ENCODE measurements around the gene PRR15L. TPM values are rescaled to one million over a fixed set of nuclear protein-coding genes. Genes with fewer than 3 reads are reported as not detected.

The PRR15L gene
- total RNA-seq, 1 donor from 2014 or later, result not detected

DNA sequence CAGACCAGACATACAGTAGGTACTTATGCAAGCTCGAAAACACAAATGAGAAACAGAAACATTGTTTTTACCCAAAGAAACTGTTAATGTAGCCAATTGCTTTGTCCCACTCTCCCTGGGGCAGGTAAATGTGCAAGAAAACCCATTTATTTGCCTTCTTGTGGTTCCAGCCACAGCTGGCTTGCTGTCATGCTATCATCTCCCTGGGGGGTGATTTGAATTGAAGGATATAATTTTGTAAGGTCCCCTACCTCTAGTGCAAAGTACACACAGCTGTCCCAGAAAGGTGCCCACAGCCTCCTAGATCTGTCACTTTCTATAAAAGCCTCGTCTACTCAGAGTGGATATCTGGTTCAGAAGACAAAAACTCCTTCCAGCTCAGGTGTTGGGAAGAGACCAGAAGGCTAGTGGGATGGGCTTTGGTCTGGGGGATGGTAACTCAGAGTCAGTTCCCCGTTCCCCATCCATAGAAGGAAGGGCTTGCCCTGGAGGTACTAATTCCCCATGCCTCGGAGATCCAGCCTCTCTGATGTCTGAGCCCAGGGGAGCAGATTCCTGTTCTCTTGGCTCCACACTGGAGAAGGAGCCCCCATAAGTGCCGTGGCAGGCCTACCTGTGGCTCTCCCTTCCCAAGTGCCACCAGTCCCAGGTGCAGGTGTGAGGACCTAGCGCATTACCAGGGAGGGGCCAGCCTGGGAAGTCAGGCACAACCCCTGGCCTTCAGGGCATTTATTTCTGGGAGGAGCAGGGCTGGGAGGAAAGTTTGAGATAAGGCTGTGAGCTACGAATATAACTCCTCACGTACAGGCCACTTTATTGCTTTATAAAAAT is 2.4 kb upstream of the PRR15L start:
- TF ChIP-seq, protein P1, sequence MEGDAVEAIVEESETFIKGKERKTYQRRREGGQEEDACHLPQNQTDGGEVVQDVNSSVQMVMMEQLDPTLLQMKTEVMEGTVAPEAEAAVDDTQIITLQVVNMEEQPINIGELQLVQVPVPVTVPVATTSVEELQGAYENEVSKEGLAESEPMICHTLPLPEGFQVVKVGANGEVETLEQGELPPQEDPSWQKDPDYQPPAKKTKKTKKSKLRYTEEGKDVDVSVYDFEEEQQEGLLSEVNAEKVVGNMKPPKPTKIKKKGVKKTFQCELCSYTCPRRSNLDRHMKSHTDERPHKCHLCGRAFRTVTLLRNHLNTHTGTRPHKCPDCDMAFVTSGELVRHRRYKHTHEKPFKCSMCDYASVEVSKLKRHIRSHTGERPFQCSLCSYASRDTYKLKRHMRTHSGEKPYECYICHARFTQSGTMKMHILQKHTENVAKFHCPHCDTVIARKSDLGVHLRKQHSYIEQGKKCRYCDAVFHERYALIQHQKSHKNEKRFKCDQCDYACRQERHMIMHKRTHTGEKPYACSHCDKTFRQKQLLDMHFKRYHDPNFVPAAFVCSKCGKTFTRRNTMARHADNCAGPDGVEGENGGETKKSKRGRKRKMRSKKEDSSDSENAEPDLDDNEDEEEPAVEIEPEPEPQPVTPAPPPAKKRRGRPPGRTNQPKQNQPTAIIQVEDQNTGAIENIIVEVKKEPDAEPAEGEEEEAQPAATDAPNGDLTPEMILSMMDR (IDR thresholded peaks at IDR 0.05), result no peak
- Mint-ChIP-seq H3K27me3 (ENCODE audit: low read depth) (no peaks in the 10 kb centered on the region), H3K9me3 (ENCODE audit: low read depth) (peaks cover 4% of the 10 kb centered on the region), H3K4me1 (ENCODE audit: low read depth) (peaks cover 3% of the 10 kb centered on the region), H3K27ac (ENCODE audit: unreplicated experiment) (no peak overlapping the region), H3K4me3 (ENCODE audit: unreplicated experiment) (no peak overlapping the region), H3K36me3 (ENCODE audit: low read depth) (no peaks in the 10 kb centered on the region)
- DNase-seq (ENCODE audit: low spot score), result no peak

DNA sequence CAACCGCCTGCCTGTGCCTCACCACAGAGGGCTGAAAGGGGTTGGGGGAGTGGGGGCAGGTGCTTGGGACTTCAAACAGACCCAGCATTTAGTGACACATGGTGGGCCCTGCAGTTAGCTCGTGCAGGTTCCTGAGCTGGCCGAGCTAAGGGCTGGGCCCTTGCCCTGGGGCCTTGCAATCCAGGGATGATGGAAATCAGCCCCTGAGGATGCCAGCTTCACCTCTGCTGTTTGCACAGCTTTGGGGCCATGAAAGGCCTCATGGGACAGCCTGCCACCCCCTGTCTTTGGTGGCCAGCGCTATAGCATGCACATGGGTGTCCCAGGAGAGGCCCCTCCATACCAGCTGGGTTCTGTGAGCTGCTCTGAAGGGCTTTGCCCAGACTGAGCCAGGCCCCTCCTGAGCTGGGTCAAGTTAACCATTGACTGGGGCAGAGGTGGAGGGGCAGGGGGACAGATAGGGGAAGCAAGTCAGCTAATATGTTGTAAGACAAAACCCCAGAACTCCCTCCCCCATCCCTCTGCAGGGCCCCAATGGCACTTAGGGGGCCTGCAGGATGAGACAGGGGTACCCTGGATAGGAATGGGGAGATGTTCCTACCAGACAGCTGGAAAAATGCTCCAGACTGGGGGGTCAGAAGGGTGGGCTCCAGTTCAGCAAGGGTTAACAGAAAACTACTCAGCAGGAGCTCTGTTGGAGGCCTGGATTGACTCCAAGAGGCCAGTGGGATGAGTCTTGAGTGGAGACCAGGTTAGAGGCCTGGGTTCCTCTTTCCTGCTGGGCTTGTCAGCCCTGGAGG is 692 bp downstream of the PRR15L start:
- DNase-seq (ENCODE audit: low spot score), result no peak
- Mint-ChIP-seq H3K27me3 (ENCODE audit: low read depth) (no peaks in the 10 kb centered on the region), H3K27ac (ENCODE audit: unreplicated experiment) (no peak overlapping the region), H3K4me3 (ENCODE audit: unreplicated experiment) (no peak overlapping the region), H3K36me3 (ENCODE audit: low read depth) (no peaks in the 10 kb centered on the region), H3K4me1 (ENCODE audit: low read depth) (peaks cover 3% of the 10 kb centered on the region), H3K9me3 (ENCODE audit: low read depth) (peaks cover 3% of the 10 kb centered on the region)
- TF ChIP-seq, protein P1 (IDR thresholded peaks at IDR 0.05), result no peak

DNA sequence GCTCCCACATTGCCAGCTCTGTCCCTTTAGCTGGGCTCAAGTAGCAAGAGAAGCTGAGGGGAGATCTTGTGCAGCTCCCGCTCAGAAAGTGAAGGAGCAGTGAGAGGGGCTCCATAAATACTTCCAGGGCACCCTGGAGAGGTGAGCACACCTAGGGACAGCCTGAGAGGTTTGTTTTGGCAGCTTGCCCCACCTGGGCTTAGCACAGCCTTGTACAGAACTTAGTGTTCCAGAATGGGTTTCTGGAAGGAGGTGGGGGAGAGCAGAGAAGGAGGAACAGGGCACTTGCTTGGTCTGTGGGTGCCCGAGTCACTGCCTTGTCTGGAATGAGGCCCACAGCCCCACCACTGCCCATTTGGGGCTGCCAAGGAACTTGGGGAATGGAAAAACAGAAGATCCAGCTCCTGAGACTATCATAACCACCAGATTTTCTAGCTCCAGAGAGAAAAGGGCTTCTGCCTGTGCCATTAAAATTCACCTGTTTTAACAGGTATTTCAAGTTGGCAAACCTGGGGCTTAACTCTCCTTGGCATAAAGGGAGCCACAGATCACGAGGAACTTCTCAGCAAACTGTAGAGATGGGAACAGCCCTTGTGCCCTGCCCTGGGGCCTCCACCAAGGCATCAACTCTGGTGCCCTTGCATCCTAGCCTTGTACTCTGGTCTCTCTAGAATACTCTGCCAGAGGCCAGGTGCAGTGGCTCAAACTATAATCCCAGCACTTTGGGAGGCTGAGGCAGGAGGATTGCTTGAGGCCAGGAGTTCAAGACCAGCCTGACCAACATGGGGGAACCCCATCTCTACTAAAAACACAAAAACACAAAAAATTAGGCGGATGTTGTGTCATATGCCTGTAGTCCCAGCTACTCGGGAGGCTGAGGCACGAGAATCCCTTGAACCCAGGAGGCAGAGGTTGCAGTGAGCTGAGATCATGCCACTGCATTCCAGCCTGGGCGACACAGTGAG is 1.9 kb downstream of the PRR15L start:
- Mint-ChIP-seq H3K27ac (ENCODE audit: unreplicated experiment) (no peak overlapping the region), H3K4me3 (ENCODE audit: unreplicated experiment) (no peak overlapping the region), H3K27me3 (ENCODE audit: low read depth) (no peaks in the 10 kb centered on the region), H3K4me1 (ENCODE audit: low read depth) (peaks cover 3% of the 10 kb centered on the region), H3K36me3 (ENCODE audit: low read depth) (no peaks in the 10 kb centered on the region), H3K9me3 (ENCODE audit: low read depth) (no peaks in the 10 kb centered on the region)
- TF ChIP-seq, protein P1 (IDR thresholded peaks at IDR 0.05), result no peak
- no peak for DNase-seq (ENCODE audit: low spot score)

DNA sequence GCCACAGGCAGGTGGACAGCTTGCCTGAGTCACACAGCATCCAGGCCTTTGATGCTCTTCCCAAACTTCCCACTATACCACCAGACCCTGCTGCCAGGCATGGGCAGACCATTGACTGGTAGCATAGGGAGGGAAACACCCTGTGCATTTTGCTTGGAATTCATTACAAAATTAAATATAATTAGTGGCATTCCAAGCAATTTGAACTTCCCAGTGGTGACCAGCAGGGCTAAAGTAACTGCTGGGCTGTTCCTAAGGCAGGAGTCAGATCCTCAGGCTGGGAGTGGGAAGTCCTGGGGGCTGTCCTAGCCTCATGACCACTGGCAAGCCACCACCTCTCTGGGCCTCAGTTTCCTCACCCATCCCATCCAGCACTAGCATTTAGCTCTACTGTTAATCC is 3.8 kb downstream of the PRR15L start:
- no peaks in the 10 kb centered on the region for H3K27me3 Mint-ChIP-seq (ENCODE audit: low read depth)
- H3K27ac Mint-ChIP-seq (ENCODE audit: unreplicated experiment), result no peak overlapping the region
- H3K9me3 Mint-ChIP-seq (ENCODE audit: low read depth), result no peaks in the 10 kb centered on the region
- no peak for DNase-seq (ENCODE audit: low spot score)
- peaks cover 10% of the 10 kb centered on the region for H3K4me1 Mint-ChIP-seq (ENCODE audit: low read depth)
- TF ChIP-seq, protein P1 (IDR thresholded peaks at IDR 0.05), result no peak
- no peaks in the 10 kb centered on the region for H3K36me3 Mint-ChIP-seq (ENCODE audit: low read depth)
- no peak overlapping the region for H3K4me3 Mint-ChIP-seq (ENCODE audit: unreplicated experiment)
